Esophagus muscularis mucosa (tissue), 3 donors: ENCODE measurements around the gene FAM184B.

Experiments used
- CTCF ChIP-seq, 3 experiments: fragments of 200-600 bp in 2 of 3; fragments of 450-650 bp in 1 of 3; sonication (generic) in 2 of 3; IDR thresholded peaks; one replicate each; pipeline ENCODE4 v1.5.1; 2017 to 2019; ENCODE audit warnings: antibody characterized with exemption in 3 of 3, mild to moderate bottlenecking in 2 of 3, moderate library complexity in 1 of 3
- POLR2A ChIP-seq: fragments of 450-650 bp; IDR thresholded peaks from one replicate; pipeline ENCODE4 v1.6.1; 2017; ENCODE audit warnings: antibody characterized with exemption, moderate library complexity, mild to moderate bottlenecking, low read depth

DNA sequence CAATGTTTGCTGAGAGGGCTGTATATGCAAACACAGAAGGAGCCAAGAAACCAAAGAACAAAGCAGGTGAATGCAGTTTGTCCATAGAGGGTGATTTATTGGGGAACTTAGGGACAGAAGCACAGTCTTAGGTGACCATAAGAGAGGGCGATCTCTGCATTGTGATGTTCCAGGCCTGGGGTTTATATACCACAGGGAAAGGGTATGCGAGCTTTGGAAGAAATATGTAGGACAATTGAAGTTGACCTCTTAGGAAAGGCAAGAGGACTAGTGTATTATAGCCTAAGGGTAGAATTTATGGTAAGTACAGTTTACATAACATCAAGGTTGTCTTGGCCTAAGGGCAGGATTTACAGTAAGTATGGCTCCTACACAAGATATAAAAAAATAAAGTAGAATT is 27.8 kb downstream of the FAM184B start:
- TF ChIP-seq CTCF (IDR thresholded peaks at IDR 0.05) (no peak), POLR2A (no peak)
